Psoas muscle (tissue), 8 donors: ENCODE measurements around the gene SLC2A13. TPM values are rescaled to one million over a fixed set of nuclear protein-coding genes. Genes with fewer than 3 reads are reported as not detected.

Experiments
- ATAC-seq, 4 donors: fragments of 200-7000 bp; cut with Tn5 transposase; one replicate each; pipeline ENCODE4 v1.9.1; 2020; ENCODE audit warnings: moderate library complexity in 3 of 4, mild to moderate bottlenecking in 2 of 4
- DNase-seq, 2 donors: peaks; one replicate each; pipeline ENCODE4 v3.0.0-alpha.2; 2020
- H3K27ac ChIP-seq: fragments of 200-600 bp; one replicate; pipeline ENCODE4 v1.8.0; 2022
- H3K27me3 ChIP-seq, 3 donors: fragments of 200-600 bp in 1 of 3; one replicate each; pipeline versions ENCODE4 v1.6.1 to v1.8.0; 2013 to 2022; ENCODE audit warnings: low read length in 2 of 3, mild to moderate bottlenecking in 2 of 3, moderate library complexity in 1 of 3; ENCODE audit not compliant: insufficient read depth in 3 of 3
- H3K36me3 ChIP-seq, 2 donors: fragments of 200-600 bp in 1 of 2; one replicate each; pipeline versions ENCODE4 v1.6.1 to v1.8.0; 2013 to 2022; ENCODE audit warnings: low read depth in 1 of 2, mild to moderate bottlenecking in 1 of 2, moderate library complexity in 1 of 2; ENCODE audit not compliant: insufficient read depth in 1 of 2
- H3K4me1 ChIP-seq: fragments of 200-600 bp; one replicate; pipeline ENCODE4 v1.8.0; 2022
- H3K4me3 ChIP-seq: fragments of 200-600 bp; one replicate; pipeline ENCODE4 v1.8.0; 2022; ENCODE audit warnings: mild to moderate bottlenecking
- H3K9me3 ChIP-seq: fragments of 200-600 bp; one replicate; pipeline ENCODE4 v1.8.0; 2022
- WGBS, 3 donors: extraction: QIAGEN DNeasy Blood & Tissue Kit; methylation state at CpG; one replicate each; pipeline versions ENCODE4 v1.1.6 to v1.1.7; 2013; 5-methylcytosine and 5-hydroxymethylcytosine counted together
- intact Hi-C, 2 donors: fragments of 100-400 bp; cut with DNase I; formaldehyde crosslinking; loops; one replicate each; pipeline versions ENCODE4 v1.11.0 to v1.14.2; 2022
- polyA plus RNA-seq, 3 donors: library from polyadenylated mRNA; stranded (reverse); fragments of 200-250 nt; gene quantifications; one replicate each; pipeline ENCODE4 v1.2.3, GENCODE V29; 2013
- total RNA-seq, 4 donors: library from RNA; stranded (reverse); fragmentation: NEBNext Ultra II Directional in 2 of 4; extraction: Animal tissue kit (Norgen Biotek cat#: 25700) in 2 of 4; gene quantifications; one replicate each; pipeline versions ENCODE4 v1.2.1 to v1.2.4, GENCODE V29; 2021 to 2023
- TF ChIP-seq, protein P1 (sequence below): fragments of 200-600 bp; IDR thresholded peaks from one replicate; pipeline ENCODE4 v1.8.0; 2022; ENCODE audit warnings: antibody characterized with exemption
- donor health status: healthy with polysubstance abuse.
- donor health status: DM: no; HTN: no; CAD: no; lungs with moderate emphysema.
- donor health status: Bipolar disorder and iron deficiency.
- donor health status: healthy.
- donor health status: DM: yes; HTN: yes; CAD: no.
- donor health status: DM: no; HTN: no; CAD: no.
- donor health status: DM: no; HTN: no; CAD: no.
- donor health status: DM: yes; HTN: yes; CAD: no.

SLC2A13 gene
- total and polyA plus RNA-seq, 7 donors, result 0.39 to 1.7 (median 0.95) TPM

DNA sequence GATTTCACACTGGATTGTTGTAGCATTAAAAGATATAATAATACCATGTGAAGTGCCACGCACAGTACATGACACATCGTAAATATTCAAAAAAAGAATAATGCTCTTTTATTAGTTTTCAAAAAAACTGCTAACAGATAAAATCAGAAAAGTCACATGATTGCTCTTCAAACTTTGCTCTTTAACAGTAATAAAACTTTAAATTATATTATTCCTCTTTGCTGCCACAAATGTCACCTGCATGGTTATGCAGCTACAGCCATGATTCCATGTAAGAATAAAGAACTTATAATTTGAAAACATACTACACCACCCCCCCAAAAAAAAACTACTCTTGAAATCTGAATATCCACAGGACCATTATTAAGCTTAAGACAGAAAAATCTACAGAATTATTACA, 90.0 kb downstream of the SLC2A13 start:
- WGBS, 3 donors, result 96 to 99% (median 98%) methylated on average over 2 of the region's 2 CpGs
- Histone ChIP-seq H3K27ac (no peak overlapping the region), H3K4me3 (no peak overlapping the region), H3K27me3 (no peaks in the 10 kb centered on the region), H3K9me3 (no peaks in the 10 kb centered on the region), H3K36me3 (no peaks in the 10 kb centered on the region), H3K4me1 (no peaks in the 10 kb centered on the region)
- TF ChIP-seq, protein P1, sequence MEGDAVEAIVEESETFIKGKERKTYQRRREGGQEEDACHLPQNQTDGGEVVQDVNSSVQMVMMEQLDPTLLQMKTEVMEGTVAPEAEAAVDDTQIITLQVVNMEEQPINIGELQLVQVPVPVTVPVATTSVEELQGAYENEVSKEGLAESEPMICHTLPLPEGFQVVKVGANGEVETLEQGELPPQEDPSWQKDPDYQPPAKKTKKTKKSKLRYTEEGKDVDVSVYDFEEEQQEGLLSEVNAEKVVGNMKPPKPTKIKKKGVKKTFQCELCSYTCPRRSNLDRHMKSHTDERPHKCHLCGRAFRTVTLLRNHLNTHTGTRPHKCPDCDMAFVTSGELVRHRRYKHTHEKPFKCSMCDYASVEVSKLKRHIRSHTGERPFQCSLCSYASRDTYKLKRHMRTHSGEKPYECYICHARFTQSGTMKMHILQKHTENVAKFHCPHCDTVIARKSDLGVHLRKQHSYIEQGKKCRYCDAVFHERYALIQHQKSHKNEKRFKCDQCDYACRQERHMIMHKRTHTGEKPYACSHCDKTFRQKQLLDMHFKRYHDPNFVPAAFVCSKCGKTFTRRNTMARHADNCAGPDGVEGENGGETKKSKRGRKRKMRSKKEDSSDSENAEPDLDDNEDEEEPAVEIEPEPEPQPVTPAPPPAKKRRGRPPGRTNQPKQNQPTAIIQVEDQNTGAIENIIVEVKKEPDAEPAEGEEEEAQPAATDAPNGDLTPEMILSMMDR, result no peak
- intact Hi-C loops, result no loop called here
- ATAC-seq, result no peak
- no peak for DNase-seq

DNA sequence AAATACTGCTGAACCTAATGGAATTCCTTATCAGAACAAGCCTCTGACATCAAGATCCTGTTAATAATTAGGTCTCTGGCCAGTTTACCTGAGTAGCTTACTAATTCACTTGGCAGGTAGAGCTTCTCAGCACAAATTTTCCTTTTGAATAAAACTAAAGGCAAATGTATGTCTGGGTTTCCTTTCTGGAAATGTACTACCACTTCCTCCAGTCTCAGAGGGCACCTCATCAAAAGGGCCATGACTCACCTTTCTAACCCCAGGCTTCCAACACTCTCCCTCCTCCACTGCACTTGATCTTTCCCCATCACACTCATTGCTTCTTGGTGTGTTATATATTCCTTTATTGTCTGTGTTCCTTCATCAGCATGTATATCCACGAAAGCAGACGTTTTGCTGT, 90.5 kb downstream of the SLC2A13 start:
- Histone ChIP-seq H3K4me3 (no peak overlapping the region), H3K36me3 (no peaks in the 10 kb centered on the region), H3K27ac (no peak overlapping the region), H3K4me1 (no peaks in the 10 kb centered on the region), H3K27me3 (no peaks in the 10 kb centered on the region), H3K9me3 (no peaks in the 10 kb centered on the region)
- intact Hi-C loops, result no loop called here
- 91 to 96% (median 92%) methylated on average over 2 of the region's 2 CpGs for WGBS, 3 donors
- TF ChIP-seq, protein P1, result no peak
- no peak for ATAC-seq
- no peak for DNase-seq

DNA sequence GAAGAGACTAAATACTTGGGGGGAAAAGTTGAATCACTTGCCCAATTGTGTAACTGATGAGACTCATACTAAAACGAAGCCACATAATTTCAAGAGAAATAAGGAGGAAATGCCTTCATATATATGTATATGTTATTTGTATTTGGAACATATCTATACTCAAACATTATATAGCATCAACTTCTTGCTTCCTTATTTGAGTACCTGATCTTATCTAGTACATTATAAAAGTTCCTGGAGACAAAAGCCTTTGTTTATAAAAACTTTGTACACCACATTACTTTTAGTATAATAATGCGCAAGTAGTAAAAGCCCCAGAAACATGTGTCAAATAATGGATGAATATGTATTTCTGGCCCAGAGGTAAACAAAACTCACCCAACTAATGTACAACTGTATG, 92.0 kb downstream of the SLC2A13 start:
- 75 to 81% (median 78%) methylated on average over 2 of the region's 2 CpGs for WGBS, 3 donors
- no peaks in the 10 kb centered on the region for H3K36me3 ChIP-seq
- H3K4me3 ChIP-seq, result no peak overlapping the region
- TF ChIP-seq, protein P1, result no peak
- no peak overlapping the region for H3K27ac ChIP-seq
- H3K27me3 ChIP-seq, result no peaks in the 10 kb centered on the region
- no peak for ATAC-seq
- H3K9me3 ChIP-seq, result no peaks in the 10 kb centered on the region
- intact Hi-C loops, result no loop called here
- no peaks in the 10 kb centered on the region for H3K4me1 ChIP-seq
- DNase-seq, result no peak

DNA sequence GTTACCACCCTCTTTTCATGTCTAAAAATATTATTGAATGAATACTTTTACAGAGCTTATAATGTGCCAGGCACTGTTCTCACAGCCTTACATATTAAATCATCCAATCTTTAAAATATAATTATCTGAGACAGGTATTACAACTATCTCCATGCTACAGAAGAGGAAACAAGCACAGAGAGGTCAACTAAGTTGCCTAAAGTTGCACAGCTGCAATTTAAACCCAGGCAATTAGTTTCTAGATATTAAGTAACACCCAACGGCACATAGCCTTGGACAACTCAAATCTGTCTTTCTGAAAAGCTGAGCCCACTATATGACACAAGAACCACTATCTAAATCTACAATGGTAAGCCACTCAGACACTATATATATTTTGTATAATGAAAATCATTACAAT, 92.6 kb downstream of the SLC2A13 start:
- no peaks in the 10 kb centered on the region for H3K27me3 ChIP-seq
- DNase-seq (no peak), ATAC-seq (no peak)
- WGBS, 3 donors, result 51 to 74% (median 72%) methylated on average over 1 of the region's 1 CpG
- intact Hi-C loops, result no loop called here
- H3K27ac ChIP-seq, result no peak overlapping the region
- H3K4me1 ChIP-seq, result no peaks in the 10 kb centered on the region
- no peaks in the 10 kb centered on the region for H3K9me3 ChIP-seq
- H3K4me3 ChIP-seq, result no peak overlapping the region
- TF ChIP-seq, protein P1, result no peak
- H3K36me3 ChIP-seq, result no peaks in the 10 kb centered on the region

DNA sequence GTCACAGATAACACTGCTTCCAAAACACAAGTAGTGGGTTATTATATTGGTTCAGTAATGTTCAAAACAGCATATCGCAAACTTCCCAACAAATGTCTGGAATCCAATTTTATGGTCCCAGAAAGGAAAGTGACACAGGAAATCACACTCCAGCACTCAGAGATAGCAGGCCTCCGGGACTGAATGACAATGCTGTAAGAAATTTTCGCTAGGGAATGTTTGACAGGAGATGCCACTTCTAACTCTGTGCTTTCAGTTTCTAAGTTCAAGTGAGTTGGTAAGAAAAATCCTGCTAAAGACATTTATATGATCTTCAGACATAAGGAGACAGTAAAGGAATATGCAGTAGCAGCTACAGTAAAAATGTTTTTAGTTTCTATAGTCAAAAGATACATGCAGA, 93.2 kb downstream of the SLC2A13 start:
- Histone ChIP-seq H3K4me3 (no peak overlapping the region), H3K36me3 (no peaks in the 10 kb centered on the region), H3K9me3 (no peaks in the 10 kb centered on the region), H3K4me1 (no peaks in the 10 kb centered on the region), H3K27me3 (no peaks in the 10 kb centered on the region), H3K27ac (no peak overlapping the region)
- intact Hi-C loops, result no loop called here
- TF ChIP-seq, protein P1, result no peak
- ATAC-seq (no peak), DNase-seq (no peak)
- WGBS, 3 donors, result 48 to 56% (median 51%) methylated on average over 3 of the region's 3 CpGs
